Tibial artery (tissue), 4 donors: ENCODE data around the gene LRRC4B.

Experiments
- DNase-seq, 2 donors: peaks; one replicate each; pipeline ENCODE4 v3.0.0-alpha.2; 2019
- H3K27ac ChIP-seq, 2 donors: fragments of 200-600 bp; sonication (generic) in 1 of 2; 1 replicate in 1 of 2; 2 replicates in 1 of 2; pipeline ENCODE4 v1.5.1; 2018 to 2019; ENCODE audit warnings: mild to moderate bottlenecking in 1 of 2
- H3K27me3 ChIP-seq, 2 donors: fragments of 200-600 bp; sonication (generic) in 1 of 2; one replicate each; pipeline versions ENCODE4 v1.5.1 to v1.6.0; 2016 to 2019
- H3K36me3 ChIP-seq, 3 donors: fragments of 200-600 bp; sonication (generic) in 2 of 3; one replicate each; pipeline ENCODE4 v1.5.1; 2016 to 2019; ENCODE audit warnings: mild to moderate bottlenecking in 2 of 3
- H3K4me1 ChIP-seq, 4 donors: fragments of 200-600 bp; sonication (generic) in 2 of 4; 1 replicate in 3 of 4; 2 replicates in 1 of 4; pipeline ENCODE4 v1.5.1; 2016 to 2019
- H3K4me3 ChIP-seq, 2 donors: fragments of 200-600 bp; sonication (generic) in 1 of 2; 1 replicate in 1 of 2; 2 replicates in 1 of 2; pipeline ENCODE4 v1.5.1; 2018 to 2019; ENCODE audit warnings: mild to moderate bottlenecking in 2 of 2
- H3K9me3 ChIP-seq, 3 donors: fragments of 200-600 bp; sonication (generic) in 1 of 3; one replicate each; pipeline ENCODE4 v1.5.1; 2016 to 2019
- CTCF ChIP-seq, 2 experiments: fragments of 200-600 bp in 1 of 2; fragments of 450-650 bp in 1 of 2; IDR thresholded peaks; one replicate each; pipeline ENCODE4 v1.5.1; 2017 to 2019; ENCODE audit warnings: antibody characterized with exemption in 2 of 2, mild to moderate bottlenecking in 1 of 2, moderate library complexity in 1 of 2
- intact Hi-C: fragments of 100-400 bp; cut with DNase I; formaldehyde crosslinking; loops from one replicate; pipeline ENCODE4 v1.15.0; 2023; ENCODE audit warnings: low total_unique reads

Gene LRRC4B

GRCh38 chr19:50512112-50512998 is 55.9 kb downstream of the LRRC4B start:
- intact Hi-C loops = no loop called here
- Histone ChIP-seq H3K27ac (peak overlapping the region; percentile 83 to 84), H3K27me3 (no peaks in the 10 kb centered on the region), H3K4me1 (peaks cover 0 to 16% (median 13%) of the 10 kb centered on the region in 4 donors), H3K9me3 (no peaks in the 10 kb centered on the region), H3K36me3 (peaks cover 0 to 4% (median 0%) of the 10 kb centered on the region in 3 donors), H3K4me3 (peak overlapping the region in 1 of 2 donors; percentile 79)
- peak in 1 of 2 donors; percentile 64 for DNase-seq
- TF ChIP-seq CTCF (IDR thresholded peaks at IDR 0.05) = no peak

- intact Hi-C loops = loop anchor here (1.0 kb wide), 1 partner anchor 35 kb away; the partner anchor contains the start of genes EMC10 and GARIN5A
Measured at GRCh38 chr19:50511069-50511822, 57.0 kb downstream of the LRRC4B start, which contains the start of gene JOSD2. Gene JOSD2, minus strand, starts transcription at chr19:50511191. Its CDS starts 760 bp downstream, at chr19:50510431.

GRCh38 chr19:50510700-50511068 is 57.6 kb downstream of the LRRC4B start:
- H3K4me1 ChIP-seq = peaks cover 0 to 16% (median 13%) of the 10 kb centered on the region in 4 donors
- no peaks in the 10 kb centered on the region for H3K27me3 ChIP-seq
- intact Hi-C loops = loop anchor here (1.0 kb wide), 1 partner anchor 34 kb away; the partner anchor contains the start of genes EMC10 and GARIN5A
- no peaks in the 10 kb centered on the region for H3K9me3 ChIP-seq
- no peak for TF ChIP-seq CTCF (IDR thresholded peaks at IDR 0.05)
- H3K36me3 ChIP-seq = peaks cover 0 to 9% (median 5%) of the 10 kb centered on the region in 3 donors
- H3K27ac ChIP-seq = peak overlapping the region; percentile 83 to 84
- peak overlapping the region; percentile 75 to 79 for H3K4me3 ChIP-seq
- no peak for DNase-seq

More at GRCh38 chr19:50511069-50511822, 57.0 kb downstream of the LRRC4B start, which contains the start of gene JOSD2:
- Histone ChIP-seq H3K4me3 (peak within 1 kb of the TSS; percentile 75 to 79), H3K27ac (peak within 1 kb of the TSS; percentile 83 to 84), H3K36me3 (peaks cover 0 to 4% (median 0%) of the 10 kb centered on the region in 3 donors), H3K27me3 (no peaks in the 10 kb centered on the region), H3K9me3 (no peaks in the 10 kb centered on the region), H3K4me1 (peaks cover 0 to 16% (median 13%) of the 10 kb centered on the region in 4 donors)
- peak; percentile 99 for DNase-seq
- TF ChIP-seq CTCF (IDR thresholded peaks at IDR 0.05) = peak in 1 of 2 experiments; percentile 30

- peaks cover 0 to 16% (median 13%) of the 10 kb centered on the region in 4 donors for H3K4me1 ChIP-seq
- no peak for TF ChIP-seq CTCF (IDR thresholded peaks at IDR 0.05)
- DNase-seq = peak in 1 of 2 donors; percentile 68
- H3K9me3 ChIP-seq = no peaks in the 10 kb centered on the region
- H3K4me3 ChIP-seq = peak overlapping the region; percentile 75 to 79
- intact Hi-C loops = no loop called here
- H3K27me3 ChIP-seq = no peaks in the 10 kb centered on the region
- H3K36me3 ChIP-seq = peaks cover 0 to 14% (median 10%) of the 10 kb centered on the region in 3 donors
- peak overlapping the region; percentile 83 to 84 for H3K27ac ChIP-seq
Measured at GRCh38 chr19:50510121-50510670, 58.0 kb downstream of the LRRC4B start.

- H3K27ac ChIP-seq = no peak overlapping the region
- no peak for TF ChIP-seq CTCF (IDR thresholded peaks at IDR 0.05)
- DNase-seq = no peak
Measured at GRCh38 chr19:50509366-50509765, 58.9 kb downstream of the LRRC4B start.

More at GRCh38 chr19:50509366-50509765, 58.9 kb downstream of the LRRC4B start:
- Histone ChIP-seq H3K27me3 (no peaks in the 10 kb centered on the region), H3K9me3 (no peaks in the 10 kb centered on the region), H3K36me3 (peaks cover 0 to 14% (median 12%) of the 10 kb centered on the region in 3 donors), H3K4me1 (peaks cover 0 to 15% (median 12%) of the 10 kb centered on the region in 4 donors), H3K4me3 (no peak overlapping the region)
- intact Hi-C loops = no loop called here
